HG03139 (cell line): ENCODE results near the gene TMEM98.
"Not testable (repeated sequence)": the region's sequence is repeated elsewhere in the genome, so short reads cannot be mapped to it uniquely, and the experiment has no call there.

ENCODE experiments used
- ATAC-seq: cut with Tn5 transposase; IDR thresholded peaks from one replicate; pipeline ENCODE4 v1.9.1; 2021; ENCODE audit not compliant: unreplicated experiment

Gene TMEM98, protein sequence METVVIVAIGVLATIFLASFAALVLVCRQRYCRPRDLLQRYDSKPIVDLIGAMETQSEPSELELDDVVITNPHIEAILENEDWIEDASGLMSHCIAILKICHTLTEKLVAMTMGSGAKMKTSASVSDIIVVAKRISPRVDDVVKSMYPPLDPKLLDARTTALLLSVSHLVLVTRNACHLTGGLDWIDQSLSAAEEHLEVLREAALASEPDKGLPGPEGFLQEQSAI

DNA sequence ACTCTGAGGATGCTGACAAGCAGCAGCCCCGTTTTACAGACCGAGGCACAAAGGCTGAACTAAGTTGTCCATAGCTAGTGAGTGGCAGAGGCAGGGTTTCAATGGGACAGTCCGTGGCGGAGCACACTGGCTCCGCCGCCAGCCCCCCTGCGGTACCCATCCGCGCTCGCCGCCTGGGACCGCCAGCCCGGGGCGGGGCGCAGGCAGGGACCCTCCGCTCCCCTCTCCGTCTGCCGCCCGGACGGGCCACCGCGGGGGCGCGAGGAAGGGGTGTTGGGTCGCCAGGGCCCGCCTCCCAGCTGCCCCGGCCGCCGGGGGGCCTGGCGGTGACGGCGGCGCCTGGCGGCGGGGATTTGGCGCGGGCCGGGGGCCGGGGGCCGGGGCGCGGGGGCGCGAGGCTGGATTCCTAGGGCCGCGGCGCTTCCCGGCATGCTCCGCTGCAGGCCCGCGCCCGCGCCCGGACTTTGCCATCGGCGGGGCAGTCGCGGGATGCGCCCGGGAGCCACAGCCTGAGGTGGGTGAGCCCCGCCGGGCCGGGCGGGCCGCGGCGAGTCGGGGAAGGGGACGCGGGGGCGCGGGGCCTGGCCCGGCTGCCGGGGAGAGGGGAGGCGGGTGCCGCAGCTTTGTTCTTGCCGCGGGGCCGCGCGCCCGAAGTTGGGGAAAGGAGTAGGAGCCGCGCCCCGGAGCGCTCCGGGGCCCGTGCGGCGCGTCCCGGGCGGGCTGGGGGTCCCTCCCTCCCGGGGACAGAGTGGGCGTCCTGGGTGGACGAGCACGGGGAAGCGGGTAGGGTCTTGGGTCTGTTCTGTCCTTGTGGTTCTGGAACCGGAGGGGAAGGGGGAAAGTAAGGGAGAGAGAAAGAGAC lies at the start of gene TMEM98:
Gene TMEM98 (plus strand): TSS at position 430 of the 862 bp plus-strand sequence. CDS start 3,376 bp downstream, outside the sequence.
- no peak for ATAC-seq

DNA sequence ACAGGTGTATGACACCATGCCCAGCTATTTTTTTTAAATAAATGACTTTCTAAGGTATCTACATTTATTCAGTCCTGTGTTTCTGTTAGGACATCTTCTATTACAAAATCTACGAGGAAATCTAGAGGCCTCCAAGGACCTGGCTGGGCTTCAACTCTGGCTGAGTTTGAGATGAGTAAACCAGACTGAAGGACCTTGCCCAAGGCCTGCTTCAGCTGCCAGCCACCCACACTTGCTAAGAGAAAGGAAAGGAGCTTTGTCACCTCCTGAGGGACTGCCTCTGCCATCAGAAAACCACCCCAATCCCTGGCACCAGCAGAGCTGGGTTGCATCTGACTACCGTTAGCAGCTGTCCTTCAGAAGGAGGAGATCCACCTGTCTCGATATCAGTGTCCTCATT lies 49.7 kb upstream of the TMEM98 start:
- ATAC-seq: no peak

DNA sequence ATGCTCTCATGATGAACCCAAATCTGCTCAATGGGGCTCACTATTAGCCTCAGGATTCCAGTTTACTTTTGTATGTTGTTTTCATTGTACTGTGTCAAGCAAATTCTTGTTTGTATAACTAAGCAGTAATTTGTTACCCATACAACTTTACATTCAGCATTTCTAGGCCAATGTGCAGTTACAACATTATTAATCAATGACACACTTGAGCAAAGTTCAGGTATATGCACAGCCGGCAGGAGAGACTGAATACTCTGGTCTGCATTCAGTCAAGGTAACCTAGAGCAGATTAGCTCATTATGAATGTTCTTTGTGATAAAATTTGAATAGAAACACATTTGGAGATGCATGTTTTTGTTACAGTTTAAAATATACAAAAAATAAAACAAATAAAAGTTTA lies 48.8 kb upstream of the TMEM98 start:
- ATAC-seq: no peak

DNA sequence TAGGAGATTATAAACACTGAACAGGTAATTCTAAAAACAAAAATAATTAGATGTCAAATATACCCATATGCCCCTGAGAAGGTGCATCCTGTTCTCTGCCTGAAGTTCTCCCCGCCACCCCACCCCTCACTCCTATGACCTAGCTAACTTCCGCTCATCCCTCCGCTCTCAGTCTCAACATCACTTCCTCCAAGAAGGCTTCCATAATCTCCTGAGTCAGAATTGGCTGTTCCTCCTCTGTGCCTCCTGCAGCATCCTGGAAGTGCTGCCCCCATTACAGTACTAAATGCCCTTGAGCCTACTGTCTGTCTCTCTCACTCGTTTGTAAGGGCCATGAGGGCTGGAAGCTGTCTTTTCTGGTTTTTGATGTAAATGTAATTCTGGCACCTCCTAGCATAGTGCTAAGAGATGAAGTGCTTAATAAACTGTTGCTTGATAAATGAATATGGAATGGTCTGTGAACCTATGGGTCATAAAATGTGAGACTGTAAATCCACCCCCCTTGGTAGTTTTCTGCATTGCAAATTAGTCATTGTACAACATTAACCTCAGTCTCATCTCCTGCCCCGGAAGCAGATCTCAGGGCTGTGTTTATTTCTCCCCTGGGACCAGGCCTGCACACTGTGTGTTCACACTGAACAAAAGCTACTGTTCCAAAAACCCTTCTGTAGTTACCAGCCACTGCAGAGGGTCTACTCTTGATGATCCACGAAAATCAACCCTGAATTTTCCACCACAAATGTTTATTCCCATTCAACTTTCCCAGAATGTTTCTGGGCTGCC lies 47.1 kb upstream of the TMEM98 start:
- no peak for ATAC-seq

DNA sequence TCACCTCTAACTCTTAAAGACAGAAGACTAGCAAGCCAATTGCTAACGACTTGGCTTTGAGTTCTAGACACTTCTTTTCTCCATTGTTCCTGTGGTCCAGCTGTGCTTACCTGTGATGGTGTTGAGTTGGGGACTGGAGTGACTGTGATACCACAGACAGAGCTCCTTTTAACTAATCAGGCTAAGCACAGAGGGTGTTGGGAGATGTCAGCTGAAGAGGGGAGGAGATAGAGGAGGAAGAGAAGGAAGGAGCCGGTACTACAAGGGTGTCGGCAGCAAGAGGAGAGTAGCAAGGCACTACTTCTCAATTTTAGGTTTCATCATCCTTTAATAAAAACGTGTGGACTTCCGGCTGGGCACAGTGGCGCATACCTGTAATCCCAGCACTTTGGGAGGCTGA lies 45.9 kb upstream of the TMEM98 start:
- ATAC-seq: no peak

DNA sequence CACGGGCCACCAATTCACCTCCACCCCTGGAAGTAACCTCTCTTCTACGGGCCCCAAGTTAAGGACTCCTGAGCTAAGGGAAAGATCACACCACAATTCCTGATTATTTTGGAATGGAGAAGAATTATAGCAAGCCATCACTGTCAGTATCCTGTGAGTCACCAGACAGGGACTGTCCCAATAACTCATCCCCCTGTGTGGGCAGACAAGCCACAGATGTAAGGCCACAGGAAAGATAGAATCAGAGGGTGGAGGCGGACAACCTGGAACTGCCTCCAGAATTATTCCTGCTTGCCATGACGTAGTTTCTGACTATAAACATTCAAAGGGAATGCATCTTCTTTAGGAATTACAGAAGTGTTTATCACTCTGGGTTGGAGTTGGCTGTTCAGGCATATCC lies 45.2 kb upstream of the TMEM98 start:
- ATAC-seq: no peak

DNA sequence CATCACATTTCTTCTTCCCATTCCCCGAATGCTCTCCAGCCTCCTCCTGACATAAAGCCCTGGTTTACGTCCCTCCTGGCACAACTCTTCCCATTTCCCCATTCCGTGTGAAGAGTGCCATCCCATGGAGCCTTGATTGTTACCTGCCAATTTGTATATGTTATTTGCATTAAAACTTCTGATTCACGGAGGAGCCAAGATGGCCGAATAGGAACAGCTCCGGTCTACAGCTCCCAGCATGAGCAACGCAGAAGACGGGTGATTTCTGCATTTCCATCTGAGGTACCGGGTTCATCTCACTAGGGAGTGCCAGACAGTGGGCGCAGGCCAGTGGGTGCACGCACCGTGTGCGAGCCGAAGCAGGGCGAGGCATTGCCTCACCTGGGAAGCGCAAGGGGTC lies 41.0 kb upstream of the TMEM98 start:
- ATAC-seq: not testable (repeated sequence)

DNA sequence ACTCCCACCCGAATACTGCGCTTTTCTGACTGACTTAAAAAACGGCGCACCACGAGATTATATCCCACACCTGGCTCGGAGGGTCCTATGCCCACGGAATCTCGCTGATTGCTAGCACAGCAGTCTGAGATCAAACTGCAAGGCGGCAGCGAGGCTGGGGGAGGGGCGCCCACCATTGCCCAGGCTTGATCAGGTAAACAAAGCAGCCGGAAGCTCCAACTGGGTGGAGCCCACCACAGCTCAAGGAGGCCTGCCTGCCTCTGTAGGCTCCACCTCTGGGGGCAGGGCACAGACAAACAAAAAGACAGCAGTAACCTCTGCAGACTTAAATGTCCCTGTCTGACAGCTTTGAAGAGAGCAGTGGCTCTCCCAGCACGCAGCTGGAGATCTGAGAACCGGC lies 40.5 kb upstream of the TMEM98 start:
- not testable (repeated sequence) for ATAC-seq

DNA sequence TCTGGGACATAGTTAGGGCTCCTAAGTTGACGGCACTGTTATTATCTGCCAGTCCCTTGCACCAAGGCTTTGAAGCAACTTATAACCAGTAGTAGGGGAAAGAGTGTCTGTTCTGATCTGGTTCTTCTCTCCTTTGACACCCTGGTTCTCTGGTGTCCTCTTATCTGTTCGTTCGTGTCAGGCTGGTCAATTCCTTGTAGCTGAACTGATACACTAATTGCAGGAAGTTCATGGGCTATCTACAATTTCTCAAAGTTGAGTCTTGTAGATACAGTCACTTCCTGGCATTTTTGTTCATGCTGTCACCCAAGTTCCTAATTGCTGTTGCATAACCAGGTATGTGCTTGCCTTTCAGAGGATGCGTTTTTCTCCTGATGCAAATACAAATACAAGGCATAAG lies 33.7 kb upstream of the TMEM98 start:
- ATAC-seq: no peak

DNA sequence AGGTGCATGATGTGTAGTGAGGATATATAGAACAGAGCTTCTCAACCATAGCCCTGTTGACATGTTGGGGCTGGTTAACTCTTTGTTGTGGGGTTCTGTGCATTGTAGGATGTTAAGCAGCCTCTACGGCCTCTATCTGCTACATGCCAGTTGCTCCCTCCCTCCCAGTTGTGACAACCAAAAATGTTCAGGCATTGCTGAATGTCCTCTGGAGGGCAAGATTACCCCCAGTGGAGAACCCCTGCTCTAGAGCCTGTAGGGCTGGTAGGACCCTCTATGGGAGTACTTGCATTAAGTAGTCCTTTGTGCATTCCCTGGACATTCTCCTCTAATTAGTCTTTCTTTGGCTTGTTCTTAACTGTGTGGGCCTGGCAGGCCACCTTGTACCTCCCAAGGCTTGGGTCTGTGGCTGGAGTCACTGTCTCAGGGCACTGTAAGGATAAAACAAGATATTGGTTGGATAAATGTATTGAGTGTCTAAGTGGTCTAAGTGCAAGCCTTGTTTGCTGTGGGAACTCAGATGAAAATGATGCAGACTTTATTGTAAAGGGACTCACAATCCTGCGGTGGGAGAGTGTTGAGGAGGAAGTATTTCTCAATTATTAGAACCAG lies 31.2 kb upstream of the TMEM98 start:
- no peak for ATAC-seq

DNA sequence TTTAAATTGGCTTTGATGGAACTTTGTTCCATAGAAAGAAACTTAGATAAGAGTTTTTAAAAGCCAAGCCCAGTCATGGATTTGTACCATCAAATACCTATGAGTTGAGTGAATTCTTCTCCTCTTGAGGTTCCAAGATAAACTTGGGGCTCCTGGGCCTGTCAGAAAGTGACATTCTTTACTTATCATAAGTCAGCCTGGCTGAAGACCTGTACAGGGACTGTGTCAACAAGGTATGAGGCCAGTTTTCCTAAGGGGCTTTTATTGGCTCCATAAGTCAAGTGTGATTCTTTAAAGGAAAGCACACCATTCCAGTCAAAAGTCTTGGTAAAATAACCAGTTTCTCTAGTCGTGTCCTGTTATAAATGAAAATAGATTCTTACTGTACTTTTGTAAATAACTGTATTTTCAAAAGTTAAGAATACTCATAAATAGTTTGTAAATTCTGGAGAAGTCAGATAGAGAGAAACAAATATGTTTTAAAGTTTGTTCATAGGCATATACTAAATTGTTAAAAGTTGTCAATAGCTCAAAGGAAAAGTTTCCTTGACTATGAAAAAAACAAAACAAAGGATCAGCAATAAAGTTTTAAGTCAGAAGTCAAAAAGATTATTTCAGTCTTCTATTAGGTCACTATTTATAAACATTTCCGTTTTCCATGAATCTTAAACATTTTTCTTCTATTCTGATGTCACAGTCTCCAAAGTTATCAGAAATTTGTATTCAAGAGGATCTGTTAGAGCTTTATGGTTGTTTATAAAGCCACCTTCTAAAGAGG lies 28.5 kb upstream of the TMEM98 start:
- ATAC-seq: no peak

DNA sequence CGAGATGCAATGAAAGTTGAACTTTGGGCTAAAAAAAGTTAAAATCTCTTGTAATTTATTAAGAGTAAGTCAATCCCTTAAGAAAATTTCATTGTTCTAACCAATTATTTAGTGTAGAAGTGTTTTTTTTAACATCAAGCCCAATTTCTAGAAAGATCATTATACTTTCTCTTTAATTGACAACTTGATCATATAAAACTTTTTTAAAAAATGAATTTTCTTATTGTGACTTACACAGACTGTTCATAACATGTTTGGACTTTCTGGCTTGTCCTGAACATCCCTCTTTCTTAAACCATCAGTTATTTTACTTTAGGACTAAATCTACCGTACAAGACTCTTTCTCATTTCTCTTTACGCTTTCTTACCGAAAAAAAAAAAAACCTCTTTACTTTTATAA lies 26.2 kb upstream of the TMEM98 start:
- ATAC-seq: no peak

DNA sequence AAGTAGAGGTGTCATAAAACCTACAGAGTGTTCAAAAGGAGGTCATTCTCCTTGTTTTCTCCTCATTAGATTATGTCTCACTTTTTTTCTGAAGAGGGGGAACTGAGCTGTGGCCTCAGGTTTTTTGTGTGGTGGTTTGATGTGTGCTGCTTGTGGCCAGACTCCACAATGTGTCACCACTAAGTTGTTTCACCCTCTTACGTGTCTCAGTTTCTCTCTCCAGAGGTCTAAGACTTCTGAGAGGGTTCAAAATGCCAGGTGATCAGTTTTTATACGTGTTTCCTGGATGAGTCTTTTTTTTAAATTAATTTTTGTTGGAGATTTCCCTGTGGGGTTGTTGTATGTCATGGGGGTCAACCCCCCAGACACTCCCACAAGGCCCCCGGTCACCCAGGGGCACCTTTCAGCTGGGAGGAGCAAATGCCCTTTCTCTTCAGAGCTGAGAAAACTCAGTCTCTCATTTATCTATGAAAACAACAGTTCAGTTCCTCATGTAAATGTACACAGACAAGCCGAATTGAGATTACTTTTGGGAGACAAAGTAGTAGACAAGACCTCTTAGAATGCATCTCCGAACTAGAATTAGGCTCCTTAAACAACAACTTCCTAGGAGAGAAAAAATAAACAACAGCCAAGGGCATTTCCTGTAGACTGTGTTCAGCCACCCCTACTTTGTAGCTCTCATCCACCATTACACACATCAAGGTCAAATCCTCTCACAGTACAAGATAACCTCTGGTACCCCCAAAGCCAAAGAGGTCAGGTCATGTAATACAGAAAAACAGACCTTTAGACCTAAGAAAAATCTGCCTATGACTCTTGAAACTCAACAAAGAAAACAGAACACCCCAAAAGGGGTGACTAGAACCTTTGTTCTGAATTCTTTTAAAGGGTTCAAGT lies 23.9 kb upstream of the TMEM98 start:
- ATAC-seq: no peak

DNA sequence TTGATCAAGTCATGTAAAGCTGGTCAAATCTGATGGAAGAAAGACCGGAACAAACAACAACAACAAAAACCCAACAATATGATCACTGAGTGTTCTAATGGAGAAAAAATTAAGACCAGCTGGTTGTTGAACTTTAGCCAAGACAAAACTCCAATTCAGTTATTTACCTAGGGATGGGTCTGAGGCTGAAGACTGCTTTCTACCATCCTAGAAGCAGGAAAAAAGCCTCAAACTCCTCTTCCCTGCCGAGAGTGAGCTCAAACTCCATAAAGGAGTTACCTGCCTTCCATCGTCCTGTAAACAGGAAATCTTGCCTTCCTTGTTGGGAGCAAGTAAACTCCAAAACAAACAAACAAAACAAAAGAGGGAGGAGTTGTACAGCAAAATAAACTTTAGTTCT lies 23.1 kb upstream of the TMEM98 start:
- no peak for ATAC-seq

DNA sequence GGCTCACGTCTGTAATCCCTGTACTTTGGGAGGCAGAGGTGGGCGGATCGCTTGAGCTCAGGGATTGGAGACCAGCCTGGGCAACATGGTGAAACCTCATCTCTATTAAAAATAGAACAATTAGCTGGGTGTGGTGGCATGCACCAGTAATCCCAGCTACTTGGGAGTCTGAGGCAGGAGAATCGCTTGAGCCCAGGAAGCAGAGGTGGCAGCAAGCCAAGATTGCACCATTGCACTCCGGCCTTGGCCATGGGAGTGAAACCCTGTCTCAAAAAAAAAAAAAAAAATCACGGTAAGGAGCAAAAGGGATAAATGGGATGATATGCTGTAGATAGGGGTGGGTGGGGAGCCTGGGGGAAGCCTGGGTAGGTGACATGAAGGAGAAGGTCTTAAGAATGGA lies 20.4 kb upstream of the TMEM98 start:
- no peak for ATAC-seq

DNA sequence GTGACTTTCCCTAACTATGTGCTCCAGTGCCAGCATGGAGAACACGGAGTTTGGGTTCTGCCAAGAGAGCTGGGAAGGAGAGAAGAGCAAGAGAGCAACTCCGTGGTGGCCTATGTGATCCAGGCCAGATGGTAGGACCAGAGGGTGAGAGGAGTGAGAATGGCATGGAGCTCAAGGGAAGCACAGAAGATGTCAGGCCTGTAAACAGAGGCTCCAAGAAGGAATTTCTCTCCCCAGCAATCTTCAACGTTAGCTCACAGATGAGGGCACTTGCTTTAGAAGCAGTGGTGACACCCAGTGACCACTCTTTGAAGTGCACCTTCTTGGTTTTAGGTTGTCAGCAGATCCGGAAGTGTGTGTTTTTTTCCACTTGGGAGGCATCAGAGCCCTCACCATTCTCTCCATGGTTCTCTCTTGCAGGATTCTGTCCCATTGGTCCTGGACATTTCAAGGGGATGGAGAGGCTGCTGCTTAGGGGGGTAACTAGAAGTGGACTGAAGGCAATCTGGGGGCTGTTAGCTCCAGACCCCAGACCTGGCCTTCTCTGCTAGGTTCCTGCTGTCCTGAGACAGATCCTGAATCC lies 18.1 kb upstream of the TMEM98 start:
- no peak for ATAC-seq

DNA sequence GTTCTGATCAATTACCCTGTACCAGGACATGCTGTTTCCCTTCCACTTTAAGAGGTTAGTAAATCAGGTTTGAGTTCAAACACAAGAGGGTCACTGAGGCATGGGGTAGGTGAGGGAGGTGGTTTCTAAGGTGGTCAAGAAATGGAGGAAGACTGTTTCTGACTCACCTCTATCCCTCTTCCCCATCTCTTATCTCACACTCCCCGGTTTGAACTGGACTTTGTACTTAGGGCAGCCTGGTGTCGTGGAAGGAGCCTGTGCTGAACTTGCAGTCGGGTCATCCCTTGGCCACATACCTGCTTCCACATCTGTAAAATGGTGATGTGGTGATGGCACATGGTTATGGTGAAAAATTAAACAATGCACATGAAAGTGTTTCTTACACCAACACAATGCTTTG lies 17.2 kb upstream of the TMEM98 start:
- ATAC-seq: no peak

DNA sequence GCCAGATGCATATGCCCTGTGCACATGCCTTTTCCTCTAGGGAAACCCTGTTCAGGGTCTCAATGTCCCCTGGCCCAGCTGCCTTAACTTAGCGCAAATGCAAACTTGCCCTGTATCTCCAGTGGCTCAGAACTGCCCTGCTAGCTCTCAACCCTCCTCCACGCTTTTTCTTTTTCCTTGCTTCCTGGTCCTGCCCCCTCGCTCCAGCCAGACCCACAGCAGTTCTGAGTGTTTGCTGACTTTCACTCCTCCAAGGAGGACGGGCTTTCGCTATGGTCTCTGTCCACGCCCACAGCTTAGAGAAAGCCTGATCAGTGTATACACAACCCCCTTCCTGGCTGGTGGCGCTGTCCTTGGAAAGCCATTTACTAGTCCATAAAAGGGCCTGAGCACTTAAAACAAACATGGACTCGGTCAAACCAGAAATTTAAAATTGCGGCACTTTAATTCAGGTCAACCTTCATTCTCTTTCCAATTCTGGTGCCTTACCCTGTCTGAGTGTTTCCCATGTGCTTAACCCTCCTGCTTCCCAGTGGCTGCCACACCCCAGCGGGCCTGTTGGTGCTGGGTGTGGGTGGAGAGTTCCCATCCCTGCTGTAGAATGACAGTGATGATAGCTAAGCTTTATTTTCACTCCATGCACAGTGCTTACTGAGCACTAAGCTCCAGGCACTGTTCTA lies 15.6 kb upstream of the TMEM98 start:
- ATAC-seq: no peak

DNA sequence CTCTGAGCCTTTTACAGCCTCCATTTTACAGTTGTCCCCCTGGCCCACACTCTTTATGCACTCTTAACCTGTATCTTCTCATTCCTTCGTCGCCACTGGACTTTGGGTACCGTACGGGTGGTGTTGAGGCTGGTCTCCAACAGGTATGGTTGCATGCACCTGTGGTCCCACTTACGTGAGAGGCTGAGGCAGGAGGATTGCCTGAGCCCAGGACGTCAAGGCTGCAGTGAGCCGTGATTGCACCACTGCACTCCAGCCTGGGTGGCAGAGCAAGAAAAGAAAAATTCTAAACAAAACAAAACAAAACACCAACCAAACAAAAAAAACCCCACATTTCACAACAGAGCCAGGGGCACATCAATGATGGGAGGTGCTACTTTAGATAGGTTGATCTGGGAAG lies 14.4 kb upstream of the TMEM98 start:
- no peak for ATAC-seq
